A673 (cell line): ENCODE results near the gene NRXN3. TPM values are rescaled to one million over a fixed set of nuclear protein-coding genes. Genes with fewer than 3 reads are reported as not detected.

Experiments used
- BruUV-seq: library from RNA; stranded (reverse); fragments of 400-500 nt; replicated peaks from 2 replicates; lab custom pipeline; 2021; lab: Mats Ljungman, UMichigan
- CTCF ChIA-PET: fragments of 300-600 bp; sonication (Branson Sonifier 250); formaldehyde crosslinking; loops from one replicate; lab custom pipeline; 2022; ENCODE audit warnings: antibody characterized with exemption; lab: Charles Lee
- POLR2A ChIA-PET: fragments of 300-600 bp; sonication (Branson Sonifier 250); formaldehyde crosslinking; loops from one replicate; lab custom pipeline; 2022; ENCODE audit warnings: antibody characterized with exemption; ENCODE audit not compliant: low non-redundant PET; lab: Charles Lee
- DNase-seq: peaks from one replicate; pipeline ENCODE4 v3.0.0-alpha.2; 2015; ENCODE audit warnings: low spot score
- H3K27ac ChIP-seq: fragments of 200-600 bp; sonication (generic); 2 replicates; pipeline ENCODE4 v1.5.1; 2016; ENCODE audit warnings: mixed run types, low read depth, mild to moderate bottlenecking, mixed read lengths, antibody characterized with exemption, low read length; ENCODE audit not compliant: poor library complexity, severe bottlenecking
- H3K27me3 ChIP-seq: fragments of 200-600 bp; sonication (generic); replicated peaks from 2 replicates; pipeline ENCODE4 v1.6.1; 2017; ENCODE audit warnings: mixed run types, low read depth, mild to moderate bottlenecking, mixed read lengths, antibody characterized with exemption, low read length; ENCODE audit not compliant: insufficient read depth, poor library complexity
- H3K36me3 ChIP-seq: fragments of 200-600 bp; sonication (generic); 2 replicates; pipeline ENCODE4 v1.6.1; 2016; ENCODE audit warnings: mixed run types, mild to moderate bottlenecking, mixed read lengths, antibody characterized with exemption, low read length; ENCODE audit not compliant: insufficient read depth, poor library complexity, severe bottlenecking
- H3K4me1 ChIP-seq: fragments of 200-600 bp; sonication (generic); 2 replicates; pipeline ENCODE4 v1.6.1; 2017; ENCODE audit warnings: mixed run types, mild to moderate bottlenecking, mixed read lengths, antibody characterized with exemption, low read length; ENCODE audit not compliant: insufficient read depth, poor library complexity, severe bottlenecking
- H3K4me3 ChIP-seq: fragments of 200-600 bp; sonication (generic); 2 replicates; pipeline ENCODE4 v1.5.1; 2016; ENCODE audit warnings: low read depth, mixed run types, mild to moderate bottlenecking, mixed read lengths, low read length; ENCODE audit not compliant: poor library complexity, severe bottlenecking
- H3K9me3 ChIP-seq: fragments of 200-600 bp; sonication (generic); 2 replicates; pipeline ENCODE4 v1.6.1; 2016; ENCODE audit warnings: mixed run types, low read depth, mild to moderate bottlenecking, mixed read lengths, antibody characterized with exemption, low read length; ENCODE audit not compliant: poor library complexity, severe bottlenecking
- CTCF ChIP-seq: fragments of 300-800, 200-600 bp; sonication (generic); conservative IDR thresholded peaks from 2 replicates; pipeline ENCODE4 v1.5.1; 2017; ENCODE audit warnings: low read depth, mild to moderate bottlenecking, antibody characterized with exemption, low read length, moderate library complexity, mixed read lengths
- EZH2 ChIP-seq: fragments of 200-600 bp; sonication (generic); IDR thresholded peaks from 2 replicates; pipeline ENCODE4 v1.6.1; 2017; ENCODE audit warnings: borderline replicate concordance, low read depth, mild to moderate bottlenecking, mixed read lengths, antibody characterized with exemption, low read length; ENCODE audit not compliant: poor library complexity, severe bottlenecking
- intact Hi-C: fragments of 100-400 bp; cut with micrococcal nuclease; formaldehyde crosslinking; loops from one replicate; pipeline ENCODE4 v1.10.0; 2022; ENCODE audit not compliant: unreplicated experiment
- total RNA-seq: library from RNA; stranded (reverse); gene quantifications from 2 replicates; pipeline ENCODE4 v1.2.3, GENCODE V29; 2021

NRXN3 gene
- total RNA-seq, 1 experiment from 2014 or later: 0.21 TPM

- no peak for DNase-seq
- TF ChIP-seq CTCF: no peak
- no peak for TF ChIP-seq EZH2
- no peaks in the 10 kb centered on the region for H3K9me3 ChIP-seq
- H3K4me3 ChIP-seq: no peak overlapping the region
- ChIA-PET CTCF (no interaction called here), POLR2A (interaction anchor here (0.5 kb wide), 1 partner anchor 53 kb away, joined by 3 read pairs; no protein-coding TSS in a partner anchor)
- no peaks in the 10 kb centered on the region for H3K4me1 ChIP-seq
- H3K36me3 ChIP-seq: no peaks in the 10 kb centered on the region
- H3K27ac ChIP-seq: no peak overlapping the region
- no TSS peak for BruUV-seq
- no peaks in the 10 kb centered on the region for H3K27me3 ChIP-seq
- intact Hi-C loops: no loop called here
These were observed 520.7 kb downstream of the NRXN3 start for GRCh38 chr14:78690836-78691235.

GRCh38 chr14:78697341-78697740, 527.2 kb downstream of the NRXN3 start:
- H3K4me1 ChIP-seq: no peaks in the 10 kb centered on the region
- no peaks in the 10 kb centered on the region for H3K36me3 ChIP-seq
- no peaks in the 10 kb centered on the region for H3K27me3 ChIP-seq
- no peak overlapping the region for H3K4me3 ChIP-seq
- POLR2A ChIA-PET: no interaction called here
- no peak overlapping the region for H3K27ac ChIP-seq
- no TSS peak for BruUV-seq
- TF ChIP-seq EZH2 (no peak), CTCF (peak; percentile 52)
- H3K9me3 ChIP-seq: no peaks in the 10 kb centered on the region
- intact Hi-C loops: loop anchor here (5.0 kb wide), 1 partner anchor 250 kb away; no protein-coding TSS in a partner anchor
- CTCF ChIA-PET: no interaction called here
- DNase-seq: peak; percentile 9

GRCh38 chr14:78698991-78699390, 528.8 kb downstream of the NRXN3 start:
- Histone ChIP-seq H3K27me3 (no peaks in the 10 kb centered on the region), H3K36me3 (no peaks in the 10 kb centered on the region), H3K27ac (no peak overlapping the region), H3K4me3 (no peak overlapping the region), H3K9me3 (no peaks in the 10 kb centered on the region), H3K4me1 (no peaks in the 10 kb centered on the region)
- BruUV-seq: no TSS peak
- DNase-seq: no peak
- CTCF ChIA-PET: interaction anchor here (0.6 kb wide), 1 partner anchor 46 kb away, joined by 3 read pairs; no protein-coding TSS in a partner anchor
- TF ChIP-seq EZH2: no peak
- no peak for TF ChIP-seq CTCF
- POLR2A ChIA-PET: no interaction called here
- intact Hi-C loops: loop anchor here (5.0 kb wide), 1 partner anchor 252 kb away; no protein-coding TSS in a partner anchor
